Thyroid gland (tissue), 4 donors: ENCODE data around the gene MYO3A. TPM values are rescaled to one million over a fixed set of nuclear protein-coding genes. Genes with fewer than 3 reads are reported as not detected.

Experiments
- DNase-seq, 2 donors: peaks; one replicate each; pipeline ENCODE4 v3.0.0-alpha.2; 2019
- H3K27ac ChIP-seq, 3 donors: fragments of 200-600 bp; sonication (generic); 1 replicate in 2 of 3; 2 replicates in 1 of 3; pipeline ENCODE4 v1.5.1; 2016 to 2019; ENCODE audit warnings: mild to moderate bottlenecking in 1 of 3, moderate library complexity in 1 of 3
- H3K27me3 ChIP-seq: fragments of 200-600 bp; sonication (generic); one replicate; pipeline ENCODE4 v1.5.1; 2019
- H3K36me3 ChIP-seq, 2 donors: fragments of 200-600 bp; sonication (generic); one replicate each; pipeline ENCODE4 v1.5.1; 2016 to 2019
- H3K4me1 ChIP-seq, 2 donors: fragments of 200-600 bp; sonication (generic); one replicate each; pipeline ENCODE4 v1.5.1; 2017 to 2019
- H3K4me3 ChIP-seq, 3 donors: fragments of 200-600 bp; sonication (generic); replicated peaks in 1 of 3; 1 replicate in 2 of 3; 2 replicates in 1 of 3; pipeline ENCODE4 v1.5.1; 2016; ENCODE audit warnings: mild to moderate bottlenecking in 1 of 3
- H3K9me3 ChIP-seq: fragments of 200-600 bp; sonication (generic); one replicate; pipeline ENCODE4 v1.5.1; 2017
- CTCF ChIP-seq, 6 experiments: fragments of 200-600 bp in 3 of 6; fragments of 450-650 bp in 3 of 6; sonication (generic) in 3 of 6; IDR thresholded peaks; one replicate each; pipeline ENCODE4 v1.5.1; 2016 to 2019; ENCODE audit warnings: antibody characterized with exemption in 6 of 6, mild to moderate bottlenecking in 2 of 6, inconsistent platforms in 1 of 6, moderate library complexity in 1 of 6
- POLR2A ChIP-seq, 2 donors: fragments of 450-650 bp; IDR thresholded peaks; one replicate each; pipeline ENCODE4 v1.6.1; 2017; ENCODE audit warnings: antibody characterized with exemption in 2 of 2, mild to moderate bottlenecking in 2 of 2, moderate library complexity in 1 of 2
- WGBS, 2 donors: methylation state at CpG; one replicate each; pipeline ENCODE4 v1.1.5; 2017; 5-methylcytosine and 5-hydroxymethylcytosine counted together
- intact Hi-C: fragments of 100-400 bp; cut with DNase I; formaldehyde crosslinking; loops from one replicate; pipeline ENCODE4 v1.15.1; 2023
- total RNA-seq, 4 donors: library from RNA; depleted of rRNA; stranded (reverse); fragments of >200 nt; gene quantifications; one replicate each; pipeline ENCODE4 v1.2.3, GENCODE V29; 2016

The MYO3A gene
- total RNA-seq, 4 donors from 2014 or later = 1.6 to 2.9 (median 2.2) TPM

DNA sequence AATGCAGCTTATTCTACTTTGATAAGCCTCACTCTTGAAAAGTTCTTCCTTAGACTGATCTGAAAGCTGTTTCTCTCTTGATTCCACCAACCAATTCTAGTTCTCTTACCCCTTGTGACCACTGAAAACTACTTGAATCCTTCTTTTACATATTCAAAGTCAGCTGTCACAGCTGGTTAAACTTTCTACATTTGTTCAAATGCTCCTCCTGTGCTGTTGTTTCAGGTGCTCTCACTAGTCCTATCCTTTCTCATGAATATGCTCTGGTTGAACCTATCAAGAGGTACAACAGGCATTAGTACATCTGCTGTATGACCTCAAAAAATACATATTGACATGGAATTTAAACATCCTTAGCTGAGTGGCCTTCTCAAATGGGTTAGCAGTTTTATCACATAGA is 91.5 kb downstream of the MYO3A start:
- no peaks in the 10 kb centered on the region for H3K36me3 ChIP-seq
- no peaks in the 10 kb centered on the region for H3K9me3 ChIP-seq
- intact Hi-C loops = no loop called here
- TF ChIP-seq CTCF (IDR thresholded peaks at IDR 0.05) = no peak
- no peak for TF ChIP-seq POLR2A (IDR thresholded peaks at IDR 0.05)
- H3K4me1 ChIP-seq = no peaks in the 10 kb centered on the region
- DNase-seq = no peak
- no peak overlapping the region for H3K4me3 ChIP-seq
- no peak overlapping the region for H3K27ac ChIP-seq
- no peaks in the 10 kb centered on the region for H3K27me3 ChIP-seq

- no peak for TF ChIP-seq CTCF (IDR thresholded peaks at IDR 0.05)
- no peak for TF ChIP-seq POLR2A (IDR thresholded peaks at IDR 0.05)
These were observed 95.8 kb downstream of the MYO3A start for GRCh38 chr10:26029858-26030257.

GRCh38 chr10:26031300-26031699 is 97.3 kb downstream of the MYO3A start:
- no peaks in the 10 kb centered on the region for H3K27me3 ChIP-seq
- 91 to 92% methylated on average over 3 of the region's 3 CpGs for WGBS, 2 donors
- H3K27ac ChIP-seq = no peak overlapping the region
- H3K4me1 ChIP-seq = no peaks in the 10 kb centered on the region
- no peak for TF ChIP-seq POLR2A (IDR thresholded peaks at IDR 0.05)
- TF ChIP-seq CTCF (IDR thresholded peaks at IDR 0.05) = no peak
- H3K36me3 ChIP-seq = no peaks in the 10 kb centered on the region
- H3K4me3 ChIP-seq = no peak overlapping the region
- intact Hi-C loops = no loop called here
- no peak for DNase-seq
- no peaks in the 10 kb centered on the region for H3K9me3 ChIP-seq

More at GRCh38 chr10:26029858-26030257, 95.8 kb downstream of the MYO3A start:
- Histone ChIP-seq H3K4me3 (no peak overlapping the region), H3K27ac (no peak overlapping the region), H3K36me3 (no peaks in the 10 kb centered on the region), H3K4me1 (no peaks in the 10 kb centered on the region), H3K27me3 (no peaks in the 10 kb centered on the region), H3K9me3 (no peaks in the 10 kb centered on the region)
- DNase-seq = no peak
- intact Hi-C loops = no loop called here
- WGBS, 2 donors = 80% methylated on average over 3 of the region's 3 CpGs

DNA sequence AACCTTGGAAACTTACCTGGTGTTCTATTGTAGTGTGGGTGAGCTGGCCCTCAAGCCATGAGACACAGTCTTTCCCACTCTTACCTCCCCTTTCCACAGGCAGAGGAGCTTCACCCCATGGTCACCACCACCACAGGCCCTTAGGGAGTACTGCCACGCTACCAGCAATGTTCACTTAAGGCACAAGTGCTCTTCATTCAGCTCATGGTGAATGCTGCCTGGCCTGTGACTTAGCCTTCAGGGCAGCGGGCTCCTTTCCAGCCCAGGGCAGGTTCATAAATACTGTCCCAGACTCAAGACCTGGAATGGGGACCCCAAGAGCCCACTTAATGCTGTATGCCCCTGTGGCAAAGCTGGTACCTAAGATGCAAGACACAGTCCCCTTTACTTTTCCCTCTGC is 109.4 kb downstream of the MYO3A start:
- Histone ChIP-seq H3K4me3 (no peak overlapping the region), H3K27me3 (no peaks in the 10 kb centered on the region), H3K36me3 (no peaks in the 10 kb centered on the region), H3K9me3 (no peaks in the 10 kb centered on the region), H3K4me1 (peaks cover 0 to 18% of the 10 kb centered on the region in 2 donors), H3K27ac (peak overlapping the region in 2 of 3 donors; percentile 33 to 52)
- no peak for DNase-seq
- intact Hi-C loops = no loop called here
- WGBS, 2 donors = 61 to 70% methylated on average over 2 of the region's 2 CpGs
- TF ChIP-seq CTCF (IDR thresholded peaks at IDR 0.05) (no peak), POLR2A (IDR thresholded peaks at IDR 0.05) (no peak)

GRCh38 chr10:26044141-26044749 is 110.2 kb downstream of the MYO3A start:
- no peak overlapping the region for H3K4me3 ChIP-seq
- H3K27me3 ChIP-seq = no peaks in the 10 kb centered on the region
- peak overlapping the region in 2 of 3 donors; percentile 33 for H3K27ac ChIP-seq
- no peaks in the 10 kb centered on the region for H3K36me3 ChIP-seq
- TF ChIP-seq CTCF (IDR thresholded peaks at IDR 0.05) (no peak), POLR2A (IDR thresholded peaks at IDR 0.05) (no peak)
- DNase-seq = peak; percentile 85 to 90
- intact Hi-C loops = no loop called here
- H3K9me3 ChIP-seq = no peaks in the 10 kb centered on the region
- 18 to 48% methylated on average over 3 of the region's 3 CpGs for WGBS, 2 donors
- H3K4me1 ChIP-seq = peaks cover 0 to 18% of the 10 kb centered on the region in 2 donors
